Measurements from ENCODE around the gene MTPN.

- no peak for TF ChIP-seq CTCF (IDR thresholded peaks at IDR 0.05; ENCODE audit: low read depth, low read length)
- TF ChIP-seq EZH2phosphoT487 (IDR thresholded peaks at IDR 0.05; ENCODE audit: low read depth), result no peak
Measured at GRCh38 chr7:136002802-136003201, 25.6 kb upstream of the MTPN start.

All from OCI-LY3 (cell line).